Colonic mucosa (tissue), 4 donors: ENCODE data around the gene RLN3. TPM values are rescaled to one million over a fixed set of nuclear protein-coding genes. Genes with fewer than 3 reads are reported as not detected.
A peak's percentile ranks its signal among the peaks of the same experiment; 100 is the strongest.

Experiments
- DNase-seq: peaks from one replicate; pipeline ENCODE4 v3.0.0-alpha.2; 2020
- H3K27ac ChIP-seq: fragments of 200-600 bp; one replicate; pipeline ENCODE4 v1.8.0; 2021
- H3K27me3 ChIP-seq: fragments of 200-600 bp; one replicate; pipeline ENCODE4 v1.8.0; 2021
- H3K36me3 ChIP-seq: fragments of 200-600 bp; one replicate; pipeline ENCODE4 v1.8.0; 2021
- H3K4me1 ChIP-seq: fragments of 200-600 bp; one replicate; pipeline ENCODE4 v1.8.0; 2021; ENCODE audit warnings: mild to moderate bottlenecking
- H3K4me3 ChIP-seq: fragments of 200-600 bp; one replicate; pipeline ENCODE4 v1.8.0; 2021
- H3K9ac ChIP-seq, 2 donors: one replicate each; pipeline ENCODE4 v1.7.0; 2013; ENCODE audit warnings: control low read depth in 2 of 2, low read depth in 2 of 2, low read length in 2 of 2
- H3K9me3 ChIP-seq: fragments of 200-600 bp; one replicate; pipeline ENCODE4 v1.8.0; 2021
- CTCF ChIP-seq: fragments of 200-600 bp; IDR thresholded peaks from one replicate; pipeline ENCODE4 v1.8.0; 2022; ENCODE audit warnings: antibody characterized with exemption, mild to moderate bottlenecking
- intact Hi-C: fragments of 100-400 bp; cut with DNase I; formaldehyde crosslinking; loops from one replicate; pipeline ENCODE4 v1.14.1; 2022
- total RNA-seq, 2 donors: library from RNA; stranded (reverse); fragmentation: NEBNext Ultra II Directional in 1 of 2; extraction: Animal tissue kit (Norgen Biotek cat#: 25700) in 1 of 2; gene quantifications; one replicate each; pipeline ENCODE4 v1.2.1, GENCODE V29; 2021
- donor health status: healthy.
- donor health status: DM: no; HTN: no; CAD: no.
- donor health status: DM: no; HTN: no; CAD: no.

Gene RLN3
- total RNA-seq, 2 donors from 2014 or later, result not detected

- Histone ChIP-seq H3K9ac (peak overlapping the region; percentile 78 to 99), H3K27me3 (no peaks in the 10 kb centered on the region), H3K4me3 (peak overlapping the region; percentile 81), H3K4me1 (no peaks in the 10 kb centered on the region), H3K36me3 (no peaks in the 10 kb centered on the region), H3K9me3 (no peaks in the 10 kb centered on the region), H3K27ac (peak overlapping the region; percentile 97)
- peak; percentile 80 for DNase-seq
- TF ChIP-seq CTCF, result no peak
- intact Hi-C loops, result no loop called here
These were observed 46.2 kb downstream of the RLN3 start for GRCh38 chr19:14073925-14074838.

GRCh38 chr19:14078411-14078810 is 50.5 kb downstream of the RLN3 start:
- Histone ChIP-seq H3K4me1 (peaks cover 4% of the 10 kb centered on the region), H3K9ac (no peak overlapping the region), H3K36me3 (no peaks in the 10 kb centered on the region), H3K4me3 (no peak overlapping the region), H3K27ac (no peak overlapping the region), H3K27me3 (no peaks in the 10 kb centered on the region), H3K9me3 (no peaks in the 10 kb centered on the region)
- DNase-seq, result no peak
- intact Hi-C loops, result no loop called here
- TF ChIP-seq CTCF, result no peak

Other genes with a start within 250 kb of the RLN3 start
- gene ZSWIM4, start 232.7 kb upstream of the RLN3 start, total RNA-seq, result 1 to 10 TPM; 2.9 to 4.3 TPM
- gene NANOS3, start 151.0 kb upstream of the RLN3 start, total RNA-seq, result not detected
- 10 to 100 TPM in 1 of 2 donors, 1 to 10 TPM in 1; 5.9 to 20.0 TPM for gene BRME1, start 122.0 kb upstream of the RLN3 start, total RNA-seq
- gene CC2D1A, start 121.9 kb upstream of the RLN3 start, total RNA-seq, result 100 to 1,000 TPM in 1 of 2 donors, 10 to 100 TPM in 1; 81.0 to 123 TPM
- 1 to 10 TPM; 4.1 to 4.4 TPM for gene PODNL1, start 89.7 kb upstream of the RLN3 start, total RNA-seq
- 10 to 100 TPM; 30.2 to 55.1 TPM for gene DCAF15, start 75.6 kb upstream of the RLN3 start, total RNA-seq
- gene RFX1, start 21.8 kb upstream of the RLN3 start, total RNA-seq, result 10 to 100 TPM; 13.1 to 20.9 TPM
- gene IL27RA, start 3.6 kb downstream of the RLN3 start, total RNA-seq, result 1 to 10 TPM; 2.5 to 3.2 TPM
- gene PALM3, start 33.9 kb downstream of the RLN3 start, total RNA-seq, result 1 to 10 TPM in 1 of 2 donors, under 1 TPM in 1; 0.37 to 1.6 TPM
- gene MISP3, start 44.6 kb downstream of the RLN3 start, total RNA-seq, result 10 to 100 TPM; 32.7 to 50.0 TPM
- under 1 TPM in 1 of 2 donors, not detected in 1; 0.19 TPM for gene C19orf67, start 57.6 kb downstream of the RLN3 start, total RNA-seq
- gene SAMD1, start 62.6 kb downstream of the RLN3 start, total RNA-seq, result 10 to 100 TPM; 52.9 to 91.3 TPM
- 10 to 100 TPM; 71.0 to 89.3 TPM for gene PRKACA, start 89.6 kb downstream of the RLN3 start, total RNA-seq
- gene ASF1B, start 108.4 kb downstream of the RLN3 start, total RNA-seq, result 10 to 100 TPM; 12.9 to 64.0 TPM
- gene ADGRL1, start 178.0 kb downstream of the RLN3 start, total RNA-seq, result 10 to 100 TPM; 18.4 to 28.0 TPM